Smooth muscle cell (in vitro differentiated cells): ENCODE results near the gene KBTBD7. TPM values are rescaled to one million over a fixed set of nuclear protein-coding genes. Genes with fewer than 3 reads are reported as not detected.

Source experiments
- DNase-seq: peaks from one replicate; lab custom pipeline; 2025; ENCODE audit not compliant: unreplicated experiment; lab: John Stamatoyannopoulos, UW
- H2AFZ ChIP-seq: fragments of 200-600 bp; sonication (generic); 2 replicates; pipeline ENCODE4 v1.6.0; 2016; ENCODE audit warnings: antibody characterized with exemption, low read depth, mild to moderate bottlenecking
- H3F3A ChIP-seq: fragments of 200-600 bp; sonication (generic); 2 replicates; pipeline ENCODE4 v1.6.0; 2017; ENCODE audit warnings: antibody characterized with exemption, low read depth
- H3K27ac ChIP-seq: fragments of 200-600 bp; sonication (generic); 2 replicates; pipeline ENCODE4 v1.5.1; 2016; ENCODE audit warnings: low read depth, mild to moderate bottlenecking
- H3K27me3 ChIP-seq: fragments of 200-600 bp; sonication (generic); 2 replicates; pipeline ENCODE4 v1.6.1; 2016; ENCODE audit warnings: low read depth, mild to moderate bottlenecking
- H3K36me3 ChIP-seq: fragments of 200-600 bp; sonication (generic); 2 replicates; pipeline ENCODE4 v1.5.1; 2016; ENCODE audit warnings: low read depth
- H3K4me1 ChIP-seq: fragments of 200-600 bp; sonication (generic); 2 replicates; pipeline ENCODE4 v1.5.1; 2016; ENCODE audit warnings: low read depth
- H3K4me2 ChIP-seq: fragments of 200-600 bp; sonication (generic); 2 replicates; pipeline ENCODE4 v1.6.0; 2016; ENCODE audit warnings: mild to moderate bottlenecking
- H3K4me3 ChIP-seq: fragments of 200-600 bp; sonication (generic); 2 replicates; pipeline ENCODE4 v1.5.1; 2016; ENCODE audit warnings: mild to moderate bottlenecking
- H3K79me2 ChIP-seq: fragments of 200-600 bp; sonication (generic); 2 replicates; pipeline ENCODE4 v1.6.0; 2016; ENCODE audit warnings: low read depth, mild to moderate bottlenecking
- H3K9ac ChIP-seq: fragments of 200-600 bp; sonication (generic); 2 replicates; pipeline ENCODE4 v1.6.0; 2016; ENCODE audit warnings: low read depth
- H3K9me3 ChIP-seq: fragments of 200-600 bp; sonication (generic); replicated peaks from 2 replicates; pipeline ENCODE4 v1.5.1; 2016; ENCODE audit warnings: low read depth
- H4K20me1 ChIP-seq: fragments of 200-600 bp; sonication (generic); 2 replicates; pipeline ENCODE4 v1.6.0; 2016; ENCODE audit warnings: low read depth
- CTCF ChIP-seq: fragments of 200-600 bp; sonication (generic); IDR thresholded peaks from 2 replicates; pipeline ENCODE4 v1.5.1; 2017; ENCODE audit warnings: borderline replicate concordance, mild to moderate bottlenecking, antibody characterized with exemption; ENCODE audit not compliant: insufficient read depth, poor library complexity, severe bottlenecking
- WGBS: methylation state at CpG from one replicate; pipeline ENCODE4 v1.1.7; 2016; ENCODE audit warnings: low lambda C conversion rate; 5-methylcytosine and 5-hydroxymethylcytosine counted together
- polyA plus RNA-seq: library from polyadenylated mRNA; unstranded; fragments of >200 nt; fragmentation: Nextera tagmentation; extraction: Ambion mirVana; gene quantifications from 2 replicates; pipeline ENCODE4 v1.2.1, GENCODE V29; 2016
- total RNA-seq: library from RNA; depleted of rRNA; stranded (reverse); fragments of >200 nt; gene quantifications from 2 replicates; pipeline ENCODE4 v1.2.3, GENCODE V29; 2014

KBTBD7 gene
- total and polyA plus RNA-seq, 2 experiments from 2014 or later = 3.9 to 6.7 TPM

GRCh38 chr13:41220401-41220800 is 26.0 kb upstream of the KBTBD7 start:
- H4K20me1 ChIP-seq = no peaks in the 10 kb centered on the region
- DNase-seq = no peak
- H3F3A ChIP-seq = no peaks in the 10 kb centered on the region
- no peak overlapping the region for H3K27ac ChIP-seq
- H3K4me1 ChIP-seq = no peaks in the 10 kb centered on the region
- no peak overlapping the region for H3K9ac ChIP-seq
- no peak overlapping the region for H3K4me2 ChIP-seq
- H3K79me2 ChIP-seq = no peaks in the 10 kb centered on the region
- no peak overlapping the region for H2AFZ ChIP-seq
- 89% methylated on average over 3 of the region's 3 CpGs for WGBS
- H3K4me3 ChIP-seq = no peak overlapping the region
- H3K27me3 ChIP-seq = no peaks in the 10 kb centered on the region
- no peaks in the 10 kb centered on the region for H3K9me3 ChIP-seq
- no peak for TF ChIP-seq CTCF
- no peaks in the 10 kb centered on the region for H3K36me3 ChIP-seq

- Histone ChIP-seq H2AFZ (no peak overlapping the region), H3K36me3 (no peaks in the 10 kb centered on the region), H3K27ac (no peak overlapping the region), H3K4me1 (no peaks in the 10 kb centered on the region), H3K4me3 (no peak overlapping the region), H4K20me1 (no peaks in the 10 kb centered on the region), H3K9me3 (no peaks in the 10 kb centered on the region), H3F3A (no peaks in the 10 kb centered on the region), H3K27me3 (no peaks in the 10 kb centered on the region), H3K9ac (no peak overlapping the region), H3K4me2 (no peak overlapping the region), H3K79me2 (no peaks in the 10 kb centered on the region)
- no peak for DNase-seq
- no peak for TF ChIP-seq CTCF
Observed at GRCh38 chr13:41216160-41216559, 21.8 kb upstream of the KBTBD7 start.

GRCh38 chr13:41213919-41214318 is 19.6 kb upstream of the KBTBD7 start:
- Histone ChIP-seq H3K9ac (no peak overlapping the region), H3K27ac (no peak overlapping the region), H3K36me3 (no peaks in the 10 kb centered on the region), H3K4me3 (no peak overlapping the region), H4K20me1 (no peaks in the 10 kb centered on the region), H3F3A (no peaks in the 10 kb centered on the region), H3K4me2 (no peak overlapping the region), H3K9me3 (no peaks in the 10 kb centered on the region), H3K27me3 (no peaks in the 10 kb centered on the region), H3K4me1 (no peaks in the 10 kb centered on the region), H3K79me2 (no peaks in the 10 kb centered on the region), H2AFZ (no peak overlapping the region)
- 100% methylated on average over 2 of the region's 3 CpGs for WGBS
- no peak for TF ChIP-seq CTCF
- DNase-seq = no peak

GRCh38 chr13:41213316-41213715 is 18.9 kb upstream of the KBTBD7 start:
- Histone ChIP-seq H3K4me3 (no peak overlapping the region), H3K27me3 (no peaks in the 10 kb centered on the region), H2AFZ (no peak overlapping the region), H3F3A (no peaks in the 10 kb centered on the region), H3K9ac (no peak overlapping the region), H3K9me3 (no peaks in the 10 kb centered on the region), H3K36me3 (no peaks in the 10 kb centered on the region), H3K79me2 (no peaks in the 10 kb centered on the region), H3K4me2 (no peak overlapping the region), H3K27ac (no peak overlapping the region), H3K4me1 (no peaks in the 10 kb centered on the region), H4K20me1 (no peaks in the 10 kb centered on the region)
- TF ChIP-seq CTCF = no peak
- 93% methylated on average over 3 of the region's 3 CpGs for WGBS
- DNase-seq = no peak
